ENCODE measurements around the gene TSPAN4.

GRCh38 chr11:882596-882995, 39.9 kb downstream of the TSPAN4 start:
- TF ChIP-seq CTCF (IDR thresholded peaks at IDR 0.05 in 8 of 11, conservative IDR thresholded peaks at IDR 0.05 in 3 of 11) (no peak), POLR2AphosphoS5 (IDR thresholded peaks at IDR 0.05) (no peak)

Measured in spleen (tissue), 7 donors.